ENCODE measurements around the gene AP3B1.

DNA sequence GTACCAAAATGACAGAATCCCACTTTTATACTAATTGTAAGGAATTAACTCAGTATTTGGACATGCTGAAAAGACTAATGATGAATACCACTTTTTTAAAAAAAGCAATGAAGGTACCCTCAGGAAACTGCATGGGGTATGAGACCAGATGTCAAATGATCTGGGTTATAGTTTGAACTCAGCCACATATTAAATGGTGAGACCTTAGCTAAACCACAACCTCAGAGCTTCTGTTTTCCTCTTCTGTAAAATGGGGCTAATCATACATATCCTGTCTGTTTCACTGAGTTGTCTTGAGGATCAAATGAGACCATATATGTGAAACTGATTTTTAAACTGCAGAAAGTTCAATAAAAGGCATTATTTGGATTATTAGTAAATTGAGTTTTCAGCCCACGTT, 238.4 kb downstream of the AP3B1 start:
- TF ChIP-seq, protein P1, sequence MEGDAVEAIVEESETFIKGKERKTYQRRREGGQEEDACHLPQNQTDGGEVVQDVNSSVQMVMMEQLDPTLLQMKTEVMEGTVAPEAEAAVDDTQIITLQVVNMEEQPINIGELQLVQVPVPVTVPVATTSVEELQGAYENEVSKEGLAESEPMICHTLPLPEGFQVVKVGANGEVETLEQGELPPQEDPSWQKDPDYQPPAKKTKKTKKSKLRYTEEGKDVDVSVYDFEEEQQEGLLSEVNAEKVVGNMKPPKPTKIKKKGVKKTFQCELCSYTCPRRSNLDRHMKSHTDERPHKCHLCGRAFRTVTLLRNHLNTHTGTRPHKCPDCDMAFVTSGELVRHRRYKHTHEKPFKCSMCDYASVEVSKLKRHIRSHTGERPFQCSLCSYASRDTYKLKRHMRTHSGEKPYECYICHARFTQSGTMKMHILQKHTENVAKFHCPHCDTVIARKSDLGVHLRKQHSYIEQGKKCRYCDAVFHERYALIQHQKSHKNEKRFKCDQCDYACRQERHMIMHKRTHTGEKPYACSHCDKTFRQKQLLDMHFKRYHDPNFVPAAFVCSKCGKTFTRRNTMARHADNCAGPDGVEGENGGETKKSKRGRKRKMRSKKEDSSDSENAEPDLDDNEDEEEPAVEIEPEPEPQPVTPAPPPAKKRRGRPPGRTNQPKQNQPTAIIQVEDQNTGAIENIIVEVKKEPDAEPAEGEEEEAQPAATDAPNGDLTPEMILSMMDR (IDR thresholded peaks at IDR 0.05): no peak
- TF ChIP-seq POLR2A (IDR thresholded peaks at IDR 0.05): no peak
